ENCODE measurements around the gene AP3B2.

Gene AP3B2

GRCh38 chr15:82681371-82681770 is 28.3 kb downstream of the AP3B2 start:
- H3K27me3 ChIP-seq (ENCODE audit: control insufficient read depth, insufficient read depth, low read length): peaks cover 4% of the 10 kb centered on the region
- H3K36me3 ChIP-seq (ENCODE audit: control insufficient read depth, insufficient read depth, low read length): no peaks in the 10 kb centered on the region
- no peaks in the 10 kb centered on the region for H3K4me1 ChIP-seq (ENCODE audit: control insufficient read depth, insufficient read depth, low read length)
- H3K4me3 ChIP-seq (ENCODE audit: low read length): no peak overlapping the region
- H3K27ac ChIP-seq (ENCODE audit: low read depth, low read length): no peak overlapping the region
- no peak overlapping the region for H3K9ac ChIP-seq (ENCODE audit: low read length)

- H3K4me1 ChIP-seq (ENCODE audit: control insufficient read depth, insufficient read depth, low read length): no peaks in the 10 kb centered on the region
- peak overlapping the region; percentile 53 for H3K4me3 ChIP-seq (ENCODE audit: low read length)
- H3K9ac ChIP-seq (ENCODE audit: low read length): no peak overlapping the region
- no peak overlapping the region for H3K27ac ChIP-seq (ENCODE audit: low read depth, low read length)
- no peaks in the 10 kb centered on the region for H3K36me3 ChIP-seq (ENCODE audit: control insufficient read depth, insufficient read depth, low read length)
- peaks cover 4% of the 10 kb centered on the region for H3K27me3 ChIP-seq (ENCODE audit: control insufficient read depth, insufficient read depth, low read length)
These were observed 29.2 kb downstream of the AP3B2 start for GRCh38 chr15:82680200-82681102.

GRCh38 chr15:82679626-82680199 is 30.0 kb downstream of the AP3B2 start:
- Histone ChIP-seq H3K36me3 (ENCODE audit: control insufficient read depth, insufficient read depth, low read length) (no peaks in the 10 kb centered on the region), H3K27me3 (ENCODE audit: control insufficient read depth, insufficient read depth, low read length) (peaks cover 4% of the 10 kb centered on the region), H3K4me3 (ENCODE audit: low read length) (peak overlapping the region; percentile 35), H3K4me1 (ENCODE audit: control insufficient read depth, insufficient read depth, low read length) (no peaks in the 10 kb centered on the region), H3K9ac (ENCODE audit: low read length) (no peak overlapping the region), H3K27ac (ENCODE audit: low read depth, low read length) (no peak overlapping the region)

- no peak overlapping the region for H3K4me3 ChIP-seq (ENCODE audit: low read length)
- no peak overlapping the region for H3K9ac ChIP-seq (ENCODE audit: low read length)
- H3K27ac ChIP-seq (ENCODE audit: low read depth, low read length): no peak overlapping the region
- no peaks in the 10 kb centered on the region for H3K4me1 ChIP-seq (ENCODE audit: control insufficient read depth, insufficient read depth, low read length)
- peaks cover 4% of the 10 kb centered on the region for H3K27me3 ChIP-seq (ENCODE audit: control insufficient read depth, insufficient read depth, low read length)
- no peaks in the 10 kb centered on the region for H3K36me3 ChIP-seq (ENCODE audit: control insufficient read depth, insufficient read depth, low read length)
These were observed 31.9 kb downstream of the AP3B2 start for GRCh38 chr15:82677720-82678323.

GRCh38 chr15:82674873-82675272 is 34.8 kb downstream of the AP3B2 start:
- H3K27ac ChIP-seq (ENCODE audit: low read depth, low read length): no peak overlapping the region
- no peaks in the 10 kb centered on the region for H3K27me3 ChIP-seq (ENCODE audit: control insufficient read depth, insufficient read depth, low read length)
- no peaks in the 10 kb centered on the region for H3K36me3 ChIP-seq (ENCODE audit: control insufficient read depth, insufficient read depth, low read length)
- H3K4me1 ChIP-seq (ENCODE audit: control insufficient read depth, insufficient read depth, low read length): no peaks in the 10 kb centered on the region
- H3K9ac ChIP-seq (ENCODE audit: low read length): no peak overlapping the region
- no peak overlapping the region for H3K4me3 ChIP-seq (ENCODE audit: low read length)

GRCh38 chr15:82670699-82671098 is 39.0 kb downstream of the AP3B2 start:
- no peak overlapping the region for H3K9ac ChIP-seq (ENCODE audit: low read length)
- H3K36me3 ChIP-seq (ENCODE audit: control insufficient read depth, insufficient read depth, low read length): no peaks in the 10 kb centered on the region
- no peaks in the 10 kb centered on the region for H3K4me1 ChIP-seq (ENCODE audit: control insufficient read depth, insufficient read depth, low read length)
- no peaks in the 10 kb centered on the region for H3K27me3 ChIP-seq (ENCODE audit: control insufficient read depth, insufficient read depth, low read length)
- no peak overlapping the region for H3K4me3 ChIP-seq (ENCODE audit: low read length)
- H3K27ac ChIP-seq (ENCODE audit: low read depth, low read length): no peak overlapping the region

GRCh38 chr15:82666606-82667005 is 43.1 kb downstream of the AP3B2 start:
- no peaks in the 10 kb centered on the region for H3K36me3 ChIP-seq (ENCODE audit: control insufficient read depth, insufficient read depth, low read length)

GRCh38 chr15:82664021-82664420 is 45.7 kb downstream of the AP3B2 start:
- Histone ChIP-seq H3K36me3 (ENCODE audit: control insufficient read depth, insufficient read depth, low read length) (no peaks in the 10 kb centered on the region), H3K27ac (ENCODE audit: low read depth, low read length) (no peak overlapping the region), H3K4me3 (ENCODE audit: low read length) (no peak overlapping the region), H3K4me1 (ENCODE audit: control insufficient read depth, insufficient read depth, low read length) (no peaks in the 10 kb centered on the region), H3K27me3 (ENCODE audit: control insufficient read depth, insufficient read depth, low read length) (no peaks in the 10 kb centered on the region), H3K9ac (ENCODE audit: low read length) (no peak overlapping the region)

More at GRCh38 chr15:82666606-82667005, 43.1 kb downstream of the AP3B2 start:
- Histone ChIP-seq H3K9ac (ENCODE audit: low read length) (no peak overlapping the region), H3K4me1 (ENCODE audit: control insufficient read depth, insufficient read depth, low read length) (no peaks in the 10 kb centered on the region), H3K4me3 (ENCODE audit: low read length) (no peak overlapping the region), H3K27ac (ENCODE audit: low read depth, low read length) (no peak overlapping the region), H3K27me3 (ENCODE audit: control insufficient read depth, insufficient read depth, low read length) (no peaks in the 10 kb centered on the region)

- Histone ChIP-seq H3K4me3 (ENCODE audit: low read length) (no peak overlapping the region), H3K36me3 (ENCODE audit: control insufficient read depth, insufficient read depth, low read length) (no peaks in the 10 kb centered on the region), H3K9ac (ENCODE audit: low read length) (no peak overlapping the region)
These were observed 46.5 kb downstream of the AP3B2 start for GRCh38 chr15:82663186-82663600.

GRCh38 chr15:82662641-82663040 is 47.0 kb downstream of the AP3B2 start:
- H3K27ac ChIP-seq (ENCODE audit: low read depth, low read length): no peak overlapping the region
- no peak overlapping the region for H3K9ac ChIP-seq (ENCODE audit: low read length)
- H3K4me3 ChIP-seq (ENCODE audit: low read length): no peak overlapping the region
- H3K36me3 ChIP-seq (ENCODE audit: control insufficient read depth, insufficient read depth, low read length): no peaks in the 10 kb centered on the region
- no peaks in the 10 kb centered on the region for H3K4me1 ChIP-seq (ENCODE audit: control insufficient read depth, insufficient read depth, low read length)
- no peaks in the 10 kb centered on the region for H3K27me3 ChIP-seq (ENCODE audit: control insufficient read depth, insufficient read depth, low read length)

More at GRCh38 chr15:82663186-82663600, 46.5 kb downstream of the AP3B2 start:
- Histone ChIP-seq H3K27me3 (ENCODE audit: control insufficient read depth, insufficient read depth, low read length) (no peaks in the 10 kb centered on the region), H3K4me1 (ENCODE audit: control insufficient read depth, insufficient read depth, low read length) (no peaks in the 10 kb centered on the region), H3K27ac (ENCODE audit: low read depth, low read length) (no peak overlapping the region)

GRCh38 chr15:82660378-82660777 is 49.3 kb downstream of the AP3B2 start:
- Histone ChIP-seq H3K36me3 (ENCODE audit: control insufficient read depth, insufficient read depth, low read length) (no peaks in the 10 kb centered on the region), H3K4me1 (ENCODE audit: control insufficient read depth, insufficient read depth, low read length) (no peaks in the 10 kb centered on the region), H3K9ac (ENCODE audit: low read length) (no peak overlapping the region), H3K27ac (ENCODE audit: low read depth, low read length) (no peak overlapping the region), H3K4me3 (ENCODE audit: low read length) (no peak overlapping the region), H3K27me3 (ENCODE audit: control insufficient read depth, insufficient read depth, low read length) (no peaks in the 10 kb centered on the region)

- H3K27me3 ChIP-seq (ENCODE audit: control insufficient read depth, insufficient read depth, low read length): no peaks in the 10 kb centered on the region
- no peaks in the 10 kb centered on the region for H3K4me1 ChIP-seq (ENCODE audit: control insufficient read depth, insufficient read depth, low read length)
- no peak overlapping the region for H3K9ac ChIP-seq (ENCODE audit: low read length)
- no peak overlapping the region for H3K27ac ChIP-seq (ENCODE audit: low read depth, low read length)
- H3K4me3 ChIP-seq (ENCODE audit: low read length): no peak overlapping the region
- H3K36me3 ChIP-seq (ENCODE audit: control insufficient read depth, insufficient read depth, low read length): no peaks in the 10 kb centered on the region
These were observed 52.9 kb downstream of the AP3B2 start for GRCh38 chr15:82656641-82657266.

Measured in rectal smooth muscle tissue (tissue), 1 donor.